ENCODE measurements around the gene GPR180. TPM values are rescaled to one million over a fixed set of nuclear protein-coding genes. Genes with fewer than 3 reads are reported as not detected.
A peak's percentile ranks its signal among the peaks of the same experiment; 100 is the strongest.

Gene GPR180
- total RNA-seq, 4 donors from 2014 or later, result 10.4 to 13.3 (median 10.9) TPM

GRCh38 chr13:94595950-94596574 is 5.6 kb upstream of the GPR180 start, which contains the start of gene TGDS:
Gene TGDS, minus strand, starts transcription at chr13:94596152. Its CDS starts 16 bp downstream, at chr13:94596136.
- WGBS, 2 donors, result 0 to 2% methylated on average over 8 to 34 of the region's 41 CpGs
- Histone ChIP-seq H3K27ac (peak within 1 kb of the TSS in 2 of 3 donors; percentile 57 to 78), H3K4me1 (peaks cover 18 to 19% of the 10 kb centered on the region in 2 donors), H3K27me3 (no peaks in the 10 kb centered on the region), H3K9me3 (no peaks in the 10 kb centered on the region), H3K36me3 (peaks cover 0 to 11% of the 10 kb centered on the region in 2 donors), H3K4me3 (replicated peaks in 1 of 3) (peak within 1 kb of the TSS; percentile 55 to 91 (median 67))
- intact Hi-C loops (cut with DNase I), result loop anchor here (10.0 kb wide), 1 partner anchor 51 kb away; no protein-coding TSS in a partner anchor
- peak; percentile 93 to 95 for DNase-seq
- TF ChIP-seq POLR2A (IDR thresholded peaks at IDR 0.05) (peak in 1 of 2 donors; percentile 90), CTCF (IDR thresholded peaks at IDR 0.05) (peak in 1 of 6 experiments; percentile 36)

- WGBS, 2 donors, result 74 to 77% methylated on average over 18 to 19 of the region's 20 CpGs
- intact Hi-C loops (cut with DNase I), result loop anchor here (10.0 kb wide), 1 partner anchor 52 kb away; no protein-coding TSS in a partner anchor
- TF ChIP-seq CTCF (IDR thresholded peaks at IDR 0.05) (no peak), POLR2A (IDR thresholded peaks at IDR 0.05) (no peak)
Observed at GRCh38 chr13:94596575-94596971, 5.1 kb upstream of the GPR180 start.

GRCh38 chr13:94598281-94598680 is 3.4 kb upstream of the GPR180 start:
- intact Hi-C loops (cut with DNase I), result loop anchor here (10.0 kb wide), 1 partner anchor 53 kb away; no protein-coding TSS in a partner anchor
- TF ChIP-seq POLR2A (IDR thresholded peaks at IDR 0.05) (no peak), CTCF (IDR thresholded peaks at IDR 0.05) (no peak)
- Histone ChIP-seq H3K36me3 (no peaks in the 10 kb centered on the region), H3K9me3 (no peaks in the 10 kb centered on the region), H3K4me1 (peaks cover 18 to 27% of the 10 kb centered on the region in 2 donors), H3K27me3 (no peaks in the 10 kb centered on the region), H3K4me3 (replicated peaks in 1 of 3) (no peak overlapping the region), H3K27ac (no peak overlapping the region)
- 85 to 97% methylated on average over 3 of the region's 3 CpGs for WGBS, 2 donors
- no peak for DNase-seq

More at GRCh38 chr13:94596575-94596971, 5.1 kb upstream of the GPR180 start:
- no peaks in the 10 kb centered on the region for H3K9me3 ChIP-seq
- peak overlapping the region in 2 of 3 donors; percentile 57 to 78 for H3K27ac ChIP-seq
- no peaks in the 10 kb centered on the region for H3K27me3 ChIP-seq
- H3K36me3 ChIP-seq, result peaks cover 0 to 8% of the 10 kb centered on the region in 2 donors
- peak overlapping the region in 2 of 3 donors; percentile 67 to 91 for H3K4me3 ChIP-seq (replicated peaks in 1 of 3)
- peak in 1 of 2 donors; percentile 18 for DNase-seq
- peaks cover 18 to 19% of the 10 kb centered on the region in 2 donors for H3K4me1 ChIP-seq

GRCh38 chr13:94599877-94600276 is 1.8 kb upstream of the GPR180 start:
- Histone ChIP-seq H3K4me3 (replicated peaks in 1 of 3) (no peak overlapping the region), H3K27ac (no peak overlapping the region), H3K4me1 (peaks cover 10 to 20% of the 10 kb centered on the region in 2 donors), H3K27me3 (no peaks in the 10 kb centered on the region), H3K36me3 (no peaks in the 10 kb centered on the region), H3K9me3 (no peaks in the 10 kb centered on the region)
- 94 to 97% methylated on average over 3 of the region's 3 CpGs for WGBS, 2 donors
- intact Hi-C loops (cut with DNase I), result loop anchor here (10.0 kb wide), 1 partner anchor 55 kb away; no protein-coding TSS in a partner anchor
- TF ChIP-seq CTCF (IDR thresholded peaks at IDR 0.05) (no peak), POLR2A (IDR thresholded peaks at IDR 0.05) (no peak)
- no peak for DNase-seq

- peak overlapping the region in 2 of 3 donors; percentile 51 to 65 for H3K4me3 ChIP-seq (replicated peaks in 1 of 3)
- no peaks in the 10 kb centered on the region for H3K9me3 ChIP-seq
- H3K27me3 ChIP-seq, result no peaks in the 10 kb centered on the region
- WGBS, 2 donors, result 42 to 62% methylated on average over 1 of the region's 1 CpG
- H3K36me3 ChIP-seq, result peaks cover 0 to 11% of the 10 kb centered on the region in 2 donors
- H3K4me1 ChIP-seq, result peaks cover 0 to 11% of the 10 kb centered on the region in 2 donors
- intact Hi-C loops (cut with DNase I), result no loop called here
- TF ChIP-seq POLR2A (IDR thresholded peaks at IDR 0.05) (no peak), CTCF (IDR thresholded peaks at IDR 0.05) (no peak)
- DNase-seq, result no peak
- H3K27ac ChIP-seq, result peak overlapping the region in 1 of 3 donors; percentile 82
Observed at GRCh38 chr13:94602467-94602866, 810 bp downstream of the GPR180 start.

Measured in thyroid gland (tissue), 4 donors.